Liver (tissue), 3 donors: Measurements from ENCODE around the gene USP35.

ENCODE experiments used
- FOXA2 ChIP-seq: IDR thresholded peaks from 2 replicates; pipeline ENCODE4 v1.6.1; 2016; ENCODE audit warnings: antibody characterized with exemption
- HNF4G ChIP-seq: IDR thresholded peaks from 2 replicates; pipeline ENCODE4 v1.6.1; 2016; ENCODE audit warnings: antibody characterized with exemption
- RAD21 ChIP-seq, 2 donors: IDR thresholded peaks; 2 replicates each; pipeline ENCODE4 v1.6.1; 2016; ENCODE audit warnings: antibody characterized with exemption in 2 of 2, mild to moderate bottlenecking in 2 of 2
- RXRA ChIP-seq, 2 donors: IDR thresholded peaks; 2 replicates each; pipeline ENCODE4 v1.6.1; 2017 to 2018; ENCODE audit warnings: antibody characterized with exemption in 2 of 2, mild to moderate bottlenecking in 1 of 2
- SP1 ChIP-seq: IDR thresholded peaks from 2 replicates; pipeline ENCODE4 v1.6.1; 2018; ENCODE audit warnings: antibody characterized with exemption, mild to moderate bottlenecking
- TAF1 ChIP-seq: conservative IDR thresholded peaks from 2 replicates; pipeline ENCODE4 v1.6.1; 2016; ENCODE audit warnings: antibody characterized with exemption, mild to moderate bottlenecking
- YY1 ChIP-seq: IDR thresholded peaks from 2 replicates; pipeline ENCODE4 v1.6.1; 2016; ENCODE audit warnings: antibody characterized with exemption, mild to moderate bottlenecking
- TF ChIP-seq, protein P1 (sequence below): fragments of 150-350 bp; IDR thresholded peaks from 2 replicates; pipeline ENCODE4 v1.5.1; 2017; ENCODE audit warnings: improper control_type of control experiment, low read depth, low read length; ENCODE audit not compliant: missing input control
- TF ChIP-seq, protein P2 (sequence below): IDR thresholded peaks from 2 replicates; pipeline ENCODE4 v1.6.1; 2016; ENCODE audit warnings: antibody characterized with exemption
- TF ChIP-seq, protein P3 (sequence below): IDR thresholded peaks from 2 replicates; pipeline ENCODE4 v1.6.1; 2016; ENCODE audit warnings: antibody characterized with exemption, mild to moderate bottlenecking
- TF ChIP-seq, protein P4 (sequence below): IDR thresholded peaks from 2 replicates; pipeline ENCODE4 v1.6.1; 2016; ENCODE audit warnings: antibody characterized with exemption
- donor health status: healthy.
- donor health status: healthy.

DNA sequence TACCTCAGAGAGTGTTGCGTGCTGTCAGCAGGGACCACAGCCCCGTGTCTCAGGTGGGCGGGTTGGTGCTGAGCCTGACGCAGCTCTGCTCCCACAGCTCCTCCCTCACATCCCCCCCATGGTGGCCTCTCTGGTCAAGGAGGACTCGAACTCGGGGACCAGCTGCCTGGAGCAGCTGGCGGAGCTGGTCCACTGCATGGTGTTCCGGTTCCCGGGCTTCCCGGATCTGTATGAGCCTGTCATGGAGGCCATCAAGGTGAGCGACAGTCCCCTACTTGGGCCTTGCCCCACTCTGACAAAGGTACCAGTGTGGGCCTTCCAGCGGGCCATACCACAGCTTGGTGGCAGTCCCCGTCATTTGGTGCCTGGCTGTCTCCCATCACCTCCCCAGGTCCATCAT, 11.8 kb downstream of the USP35 start:
- TF ChIP-seq, protein P1, sequence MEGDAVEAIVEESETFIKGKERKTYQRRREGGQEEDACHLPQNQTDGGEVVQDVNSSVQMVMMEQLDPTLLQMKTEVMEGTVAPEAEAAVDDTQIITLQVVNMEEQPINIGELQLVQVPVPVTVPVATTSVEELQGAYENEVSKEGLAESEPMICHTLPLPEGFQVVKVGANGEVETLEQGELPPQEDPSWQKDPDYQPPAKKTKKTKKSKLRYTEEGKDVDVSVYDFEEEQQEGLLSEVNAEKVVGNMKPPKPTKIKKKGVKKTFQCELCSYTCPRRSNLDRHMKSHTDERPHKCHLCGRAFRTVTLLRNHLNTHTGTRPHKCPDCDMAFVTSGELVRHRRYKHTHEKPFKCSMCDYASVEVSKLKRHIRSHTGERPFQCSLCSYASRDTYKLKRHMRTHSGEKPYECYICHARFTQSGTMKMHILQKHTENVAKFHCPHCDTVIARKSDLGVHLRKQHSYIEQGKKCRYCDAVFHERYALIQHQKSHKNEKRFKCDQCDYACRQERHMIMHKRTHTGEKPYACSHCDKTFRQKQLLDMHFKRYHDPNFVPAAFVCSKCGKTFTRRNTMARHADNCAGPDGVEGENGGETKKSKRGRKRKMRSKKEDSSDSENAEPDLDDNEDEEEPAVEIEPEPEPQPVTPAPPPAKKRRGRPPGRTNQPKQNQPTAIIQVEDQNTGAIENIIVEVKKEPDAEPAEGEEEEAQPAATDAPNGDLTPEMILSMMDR, result no peak
- no peak for TF ChIP-seq RAD21 (IDR thresholded peaks at IDR 0.05)
- TF ChIP-seq, protein P2, sequence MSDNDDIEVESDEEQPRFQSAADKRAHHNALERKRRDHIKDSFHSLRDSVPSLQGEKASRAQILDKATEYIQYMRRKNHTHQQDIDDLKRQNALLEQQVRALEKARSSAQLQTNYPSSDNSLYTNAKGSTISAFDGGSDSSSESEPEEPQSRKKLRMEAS, result no peak
- no peak for TF ChIP-seq HNF4G
- TF ChIP-seq YY1, result no peak
- TF ChIP-seq, protein P3, sequence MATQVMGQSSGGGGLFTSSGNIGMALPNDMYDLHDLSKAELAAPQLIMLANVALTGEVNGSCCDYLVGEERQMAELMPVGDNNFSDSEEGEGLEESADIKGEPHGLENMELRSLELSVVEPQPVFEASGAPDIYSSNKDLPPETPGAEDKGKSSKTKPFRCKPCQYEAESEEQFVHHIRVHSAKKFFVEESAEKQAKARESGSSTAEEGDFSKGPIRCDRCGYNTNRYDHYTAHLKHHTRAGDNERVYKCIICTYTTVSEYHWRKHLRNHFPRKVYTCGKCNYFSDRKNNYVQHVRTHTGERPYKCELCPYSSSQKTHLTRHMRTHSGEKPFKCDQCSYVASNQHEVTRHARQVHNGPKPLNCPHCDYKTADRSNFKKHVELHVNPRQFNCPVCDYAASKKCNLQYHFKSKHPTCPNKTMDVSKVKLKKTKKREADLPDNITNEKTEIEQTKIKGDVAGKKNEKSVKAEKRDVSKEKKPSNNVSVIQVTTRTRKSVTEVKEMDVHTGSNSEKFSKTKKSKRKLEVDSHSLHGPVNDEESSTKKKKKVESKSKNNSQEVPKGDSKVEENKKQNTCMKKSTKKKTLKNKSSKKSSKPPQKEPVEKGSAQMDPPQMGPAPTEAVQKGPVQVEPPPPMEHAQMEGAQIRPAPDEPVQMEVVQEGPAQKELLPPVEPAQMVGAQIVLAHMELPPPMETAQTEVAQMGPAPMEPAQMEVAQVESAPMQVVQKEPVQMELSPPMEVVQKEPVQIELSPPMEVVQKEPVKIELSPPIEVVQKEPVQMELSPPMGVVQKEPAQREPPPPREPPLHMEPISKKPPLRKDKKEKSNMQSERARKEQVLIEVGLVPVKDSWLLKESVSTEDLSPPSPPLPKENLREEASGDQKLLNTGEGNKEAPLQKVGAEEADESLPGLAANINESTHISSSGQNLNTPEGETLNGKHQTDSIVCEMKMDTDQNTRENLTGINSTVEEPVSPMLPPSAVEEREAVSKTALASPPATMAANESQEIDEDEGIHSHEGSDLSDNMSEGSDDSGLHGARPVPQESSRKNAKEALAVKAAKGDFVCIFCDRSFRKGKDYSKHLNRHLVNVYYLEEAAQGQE, result no peak
- TF ChIP-seq, protein P4, sequence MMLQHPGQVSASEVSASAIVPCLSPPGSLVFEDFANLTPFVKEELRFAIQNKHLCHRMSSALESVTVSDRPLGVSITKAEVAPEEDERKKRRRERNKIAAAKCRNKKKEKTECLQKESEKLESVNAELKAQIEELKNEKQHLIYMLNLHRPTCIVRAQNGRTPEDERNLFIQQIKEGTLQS, result no peak
- no peak for TF ChIP-seq RXRA (IDR thresholded peaks at IDR 0.05)
- no peak for TF ChIP-seq SP1
- TF ChIP-seq FOXA2, result no peak
- TF ChIP-seq TAF1, result no peak
